ENCODE data around the gene ACSBG1.

ACSBG1 gene

DNA sequence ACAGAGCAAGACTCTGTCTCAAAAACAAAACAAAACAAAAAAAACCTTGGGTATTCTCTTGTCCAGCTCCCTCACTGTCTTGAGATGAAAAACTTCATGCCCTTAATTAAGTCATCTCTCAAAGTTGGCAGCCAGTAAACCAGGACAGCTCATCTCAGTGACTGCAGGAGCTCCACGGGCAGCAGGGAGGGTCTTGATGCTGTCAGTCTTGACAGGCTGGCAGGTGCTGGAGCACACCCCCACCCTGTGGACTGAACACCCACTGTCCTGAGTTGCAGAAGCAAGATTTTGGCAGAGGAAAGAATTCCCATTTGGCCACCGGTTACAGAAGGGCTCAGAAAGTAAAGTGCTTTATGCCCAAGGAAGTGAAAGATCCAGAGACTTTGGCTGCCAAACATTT, 38.0 kb upstream of the ACSBG1 start:
- H3K4me3 ChIP-seq (ENCODE audit: low read depth, low read length) = no peak overlapping the region
- no peak for DNase-seq (ENCODE audit: low read depth)
- TF ChIP-seq, protein P1, sequence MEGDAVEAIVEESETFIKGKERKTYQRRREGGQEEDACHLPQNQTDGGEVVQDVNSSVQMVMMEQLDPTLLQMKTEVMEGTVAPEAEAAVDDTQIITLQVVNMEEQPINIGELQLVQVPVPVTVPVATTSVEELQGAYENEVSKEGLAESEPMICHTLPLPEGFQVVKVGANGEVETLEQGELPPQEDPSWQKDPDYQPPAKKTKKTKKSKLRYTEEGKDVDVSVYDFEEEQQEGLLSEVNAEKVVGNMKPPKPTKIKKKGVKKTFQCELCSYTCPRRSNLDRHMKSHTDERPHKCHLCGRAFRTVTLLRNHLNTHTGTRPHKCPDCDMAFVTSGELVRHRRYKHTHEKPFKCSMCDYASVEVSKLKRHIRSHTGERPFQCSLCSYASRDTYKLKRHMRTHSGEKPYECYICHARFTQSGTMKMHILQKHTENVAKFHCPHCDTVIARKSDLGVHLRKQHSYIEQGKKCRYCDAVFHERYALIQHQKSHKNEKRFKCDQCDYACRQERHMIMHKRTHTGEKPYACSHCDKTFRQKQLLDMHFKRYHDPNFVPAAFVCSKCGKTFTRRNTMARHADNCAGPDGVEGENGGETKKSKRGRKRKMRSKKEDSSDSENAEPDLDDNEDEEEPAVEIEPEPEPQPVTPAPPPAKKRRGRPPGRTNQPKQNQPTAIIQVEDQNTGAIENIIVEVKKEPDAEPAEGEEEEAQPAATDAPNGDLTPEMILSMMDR (conservative IDR thresholded peaks at IDR 0.05; ENCODE audit: low read depth, low read length) = no peak

DNA sequence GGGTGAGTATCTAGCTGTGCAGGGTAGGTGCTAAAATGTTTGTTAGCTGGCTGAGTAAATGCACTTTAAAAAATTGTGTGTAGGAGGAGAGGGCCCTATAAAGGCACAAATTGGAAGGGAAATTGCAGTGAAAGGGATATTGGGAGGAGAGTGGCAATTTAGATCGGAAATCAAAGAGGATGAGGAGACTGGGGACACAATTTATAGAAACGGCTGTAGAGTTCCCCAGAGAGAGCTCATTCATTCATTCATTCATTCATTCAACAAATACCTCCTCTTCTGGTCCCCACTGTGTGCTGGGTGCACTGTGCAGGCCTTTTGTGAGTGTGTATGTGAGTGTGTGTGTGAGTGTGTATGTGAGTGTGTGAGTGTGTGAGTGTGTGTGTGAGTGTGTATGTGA, 32.4 kb upstream of the ACSBG1 start:
- no peak overlapping the region for H3K4me3 ChIP-seq (ENCODE audit: low read depth, low read length)
- DNase-seq (ENCODE audit: low read depth) = no peak
- TF ChIP-seq, protein P1 (conservative IDR thresholded peaks at IDR 0.05; ENCODE audit: low read depth, low read length) = no peak

DNA sequence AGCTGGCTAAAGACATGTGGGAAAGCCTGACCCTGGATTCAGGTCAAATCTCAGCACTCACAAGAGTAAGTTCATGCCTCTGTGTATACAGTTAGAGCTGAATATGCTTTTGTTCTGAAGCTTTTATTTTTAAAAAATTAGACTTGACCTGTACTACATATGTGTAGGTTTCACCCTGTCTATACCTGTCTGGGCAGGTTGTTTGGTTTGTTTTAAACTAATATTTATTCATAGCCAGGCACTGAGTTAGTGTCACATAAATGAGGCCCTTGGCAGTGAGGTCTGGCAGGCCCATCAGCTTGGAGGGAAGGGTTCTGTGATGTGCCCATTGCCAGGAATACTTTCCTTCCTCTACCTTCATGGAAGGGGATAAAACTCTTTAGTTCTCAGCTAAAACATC, 31.9 kb upstream of the ACSBG1 start:
- H3K4me3 ChIP-seq (ENCODE audit: low read depth, low read length) = no peak overlapping the region
- TF ChIP-seq, protein P1 (conservative IDR thresholded peaks at IDR 0.05; ENCODE audit: low read depth, low read length) = no peak
- no peak for DNase-seq (ENCODE audit: low read depth)

DNA sequence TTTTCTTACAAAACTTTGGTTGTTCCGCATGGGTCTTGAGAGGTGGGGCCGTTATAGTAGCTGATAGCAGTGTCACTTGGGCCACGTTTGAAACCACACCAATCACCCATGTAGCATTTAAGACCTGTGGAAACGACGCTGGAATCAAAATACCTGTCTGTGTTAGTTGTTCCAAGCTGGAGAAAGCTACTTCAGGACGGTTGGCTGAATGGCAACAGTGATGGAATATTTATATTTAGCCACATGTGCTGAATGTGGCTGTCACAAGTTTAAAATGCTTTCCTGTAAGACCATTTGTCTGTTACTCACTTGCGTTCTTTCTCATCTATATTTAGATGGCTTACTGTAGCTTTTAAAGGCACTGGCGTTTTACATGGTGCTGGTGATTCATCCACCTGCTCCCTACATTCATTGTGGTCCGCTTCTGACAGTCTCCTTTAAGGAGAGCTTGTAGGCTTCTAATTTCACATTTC, 31.4 kb upstream of the ACSBG1 start:
- peak; percentile 88 for DNase-seq (ENCODE audit: low read depth)
- TF ChIP-seq, protein P1 (conservative IDR thresholded peaks at IDR 0.05; ENCODE audit: low read depth, low read length) = no peak
- H3K4me3 ChIP-seq (ENCODE audit: low read depth, low read length) = peak overlapping the region; percentile 2

DNA sequence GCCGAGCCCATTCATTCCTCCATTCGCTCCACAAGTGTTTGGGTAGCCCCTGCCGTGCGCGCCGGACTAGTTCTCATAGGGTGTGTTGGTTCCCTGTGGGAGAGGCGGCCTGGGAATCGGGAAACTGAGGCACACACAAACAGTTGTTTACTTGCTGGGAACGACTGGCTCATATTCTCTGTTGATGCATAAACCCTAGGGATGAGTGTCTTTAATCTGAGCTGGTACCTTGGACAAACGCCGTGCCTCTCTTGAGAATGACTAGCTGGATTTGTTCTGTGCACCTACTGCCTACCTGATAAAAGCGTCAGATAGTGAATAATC, 30.7 kb upstream of the ACSBG1 start:
- H3K4me3 ChIP-seq (ENCODE audit: low read depth, low read length) = peak overlapping the region; percentile 66
- TF ChIP-seq, protein P1 (conservative IDR thresholded peaks at IDR 0.05; ENCODE audit: low read depth, low read length) = no peak
- DNase-seq (ENCODE audit: low read depth) = no peak

DNA sequence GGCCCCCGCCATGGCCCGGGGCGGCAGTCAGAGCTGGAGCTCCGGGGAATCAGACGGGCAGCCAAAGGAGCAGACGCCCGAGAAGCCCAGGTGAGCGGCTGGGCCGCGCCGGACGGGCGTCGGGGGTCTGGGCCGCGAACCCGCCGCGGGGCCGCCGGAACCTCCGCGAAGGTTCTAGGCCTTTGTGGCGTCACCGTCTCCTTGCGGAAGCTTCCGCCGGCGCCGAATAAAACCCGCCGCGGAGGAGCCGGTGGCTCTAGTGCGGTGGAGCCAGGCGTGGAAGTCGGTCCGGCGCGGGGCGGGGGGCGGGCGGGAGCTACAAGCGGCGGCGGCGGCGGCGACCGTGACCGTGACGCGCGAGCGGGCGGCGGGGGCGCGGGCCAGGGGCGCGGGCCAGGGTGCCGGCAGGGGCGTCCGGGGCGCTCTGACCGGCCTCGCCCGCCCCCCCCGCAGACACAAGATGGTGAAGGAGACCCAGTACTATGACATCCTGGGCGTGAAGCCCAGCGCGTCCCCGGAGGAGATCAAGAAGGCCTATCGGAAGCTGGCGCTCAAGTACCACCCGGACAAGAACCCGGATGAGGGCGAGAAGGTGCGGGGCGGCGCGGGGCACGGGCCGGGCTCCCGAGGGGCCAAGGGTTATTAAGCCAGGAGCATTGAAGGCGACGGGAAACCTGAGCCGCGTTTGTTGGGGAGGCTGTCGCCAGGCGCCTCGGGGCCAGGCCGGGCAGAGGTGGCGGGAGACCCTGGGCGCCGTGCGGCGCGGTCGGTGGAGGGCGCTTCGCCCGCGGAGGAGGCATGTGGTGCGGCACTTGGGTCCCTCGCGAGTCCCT, 30.2 kb upstream of the ACSBG1 start, which contains the start of gene DNAJA4:
Gene DNAJA4, plus strand, starts transcription at position 259 of the 833 bp plus-strand sequence. Its CDS starts 202 bp downstream, at position 461.
- H3K4me3 ChIP-seq (ENCODE audit: low read depth, low read length) = peak within 1 kb of the TSS; percentile 66
- TF ChIP-seq, protein P1 (conservative IDR thresholded peaks at IDR 0.05; ENCODE audit: low read depth, low read length) = peak; percentile 15
- peak; percentile 52 for DNase-seq (ENCODE audit: low read depth)

DNA sequence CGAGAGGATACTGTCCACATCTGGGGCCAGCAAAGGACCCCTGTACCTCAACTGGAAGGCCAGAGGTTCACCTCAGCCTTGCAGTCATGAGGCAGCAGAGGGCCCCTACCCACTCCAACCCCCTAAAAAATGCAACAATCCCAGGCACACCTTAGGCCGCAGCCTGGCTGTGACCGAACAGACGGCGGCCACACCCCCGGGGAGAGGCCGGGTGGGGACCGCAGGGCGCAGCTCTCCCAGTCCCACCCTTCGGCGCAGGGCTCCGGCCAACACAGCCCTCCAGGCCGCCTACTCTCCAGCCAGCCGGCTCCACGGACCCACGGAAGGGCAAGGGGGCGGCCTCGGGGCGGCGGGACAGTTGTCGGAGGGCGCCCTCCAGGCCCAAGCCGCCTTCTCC, 29.5 kb upstream of the ACSBG1 start:
- no peak for DNase-seq (ENCODE audit: low read depth)
- TF ChIP-seq, protein P1 (conservative IDR thresholded peaks at IDR 0.05; ENCODE audit: low read depth, low read length) = no peak
- H3K4me3 ChIP-seq (ENCODE audit: low read depth, low read length) = peak overlapping the region; percentile 66
